Islet precursor cell (in vitro differentiated cells): Measurements from ENCODE around the gene PLS3.

Experiments
- DNase-seq: peaks from one replicate; pipeline ENCODE4 v3.0.0-alpha.2; 2018

The PLS3 gene

GRCh38 chrX:115573185-115573584, 12.2 kb downstream of the PLS3 start:
- no peak for DNase-seq

- no peak for DNase-seq
Observed at GRCh38 chrX:115576676-115577075, 15.7 kb downstream of the PLS3 start.

- no peak for DNase-seq
Observed at GRCh38 chrX:115579327-115579726, 18.4 kb downstream of the PLS3 start.

- DNase-seq, result no peak
Observed at GRCh38 chrX:115579786-115580294, 18.9 kb downstream of the PLS3 start.

GRCh38 chrX:115581759-115582615, 21.0 kb downstream of the PLS3 start:
- DNase-seq, result no peak

- peak; percentile 92 for DNase-seq
Observed at GRCh38 chrX:115582616-115583495, 21.9 kb downstream of the PLS3 start.

- DNase-seq, result no peak
Observed at GRCh38 chrX:115583496-115584004, 22.6 kb downstream of the PLS3 start.

GRCh38 chrX:115584696-115585095, 23.7 kb downstream of the PLS3 start:
- DNase-seq, result no peak

GRCh38 chrX:115588179-115588578, 27.2 kb downstream of the PLS3 start:
- no peak for DNase-seq

GRCh38 chrX:115589419-115589818, 28.4 kb downstream of the PLS3 start:
- no peak for DNase-seq

GRCh38 chrX:115591420-115591819, 30.4 kb downstream of the PLS3 start:
- no peak for DNase-seq

- no peak for DNase-seq
Observed at GRCh38 chrX:115591856-115592842, 31.2 kb downstream of the PLS3 start.

GRCh38 chrX:115592997-115593734, 32.2 kb downstream of the PLS3 start:
- DNase-seq, result no peak

GRCh38 chrX:115595049-115595448, 34.1 kb downstream of the PLS3 start:
- no peak for DNase-seq

GRCh38 chrX:115598556-115598955, 37.6 kb downstream of the PLS3 start:
- no peak for DNase-seq

GRCh38 chrX:115602308-115602707, 41.3 kb downstream of the PLS3 start:
- DNase-seq, result no peak

- DNase-seq, result no peak
Observed at GRCh38 chrX:115602729-115603389, 41.9 kb downstream of the PLS3 start.

GRCh38 chrX:115603534-115604074, 42.6 kb downstream of the PLS3 start:
- DNase-seq, result no peak

- peak; percentile 70 for DNase-seq
Observed at GRCh38 chrX:115606861-115607260, 45.9 kb downstream of the PLS3 start.

- no peak for DNase-seq
Observed at GRCh38 chrX:115609621-115610020, 48.6 kb downstream of the PLS3 start.
